ENCODE results near the gene KIRREL1. TPM values are rescaled to one million over a fixed set of nuclear protein-coding genes. Genes with fewer than 3 reads are reported as not detected.

Gene KIRREL1
- total RNA-seq, 2 donors from 2014 or later = 18.6 to 50.2 TPM

DNA sequence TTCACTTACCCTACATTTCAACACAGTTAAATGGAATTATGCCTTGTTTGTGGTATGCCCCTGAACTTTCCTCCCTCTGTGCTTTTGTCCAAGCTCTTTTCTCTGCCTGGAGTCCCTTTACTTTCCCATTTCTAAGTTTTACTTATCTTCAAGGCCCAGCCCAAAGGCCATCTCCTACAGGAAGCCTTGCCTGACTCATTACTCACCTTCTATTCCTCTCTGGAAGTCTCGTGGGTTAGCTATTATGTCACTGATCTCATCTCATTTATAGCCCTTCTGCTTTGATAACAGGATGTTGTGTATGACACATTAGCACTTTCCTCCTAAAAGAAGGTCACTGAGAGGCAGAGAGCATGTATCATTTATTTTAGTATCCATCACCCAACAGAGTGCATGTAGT lies 108.5 kb downstream of the KIRREL1 start:
- Histone ChIP-seq H3K9me3 (no peaks in the 10 kb centered on the region), H3K36me3 (no peaks in the 10 kb centered on the region), H3K27me3 (replicated peaks; ENCODE audit: insufficient read depth) (no peaks in the 10 kb centered on the region), H3K4me1 (replicated peaks) (no peaks in the 10 kb centered on the region), H3K4me3 (no peak overlapping the region), H3K27ac (no peak overlapping the region)
- TF ChIP-seq POLR2AphosphoS5 (IDR thresholded peaks at IDR 0.05) (no peak), POLR2A (IDR thresholded peaks at IDR 0.05) (no peak)
- no peak for DNase-seq (ENCODE audit: low spot score)
- 17% methylated on average over 1 of the region's 1 CpG for WGBS
- intact Hi-C loops (cut with DNase I) = no loop called here

DNA sequence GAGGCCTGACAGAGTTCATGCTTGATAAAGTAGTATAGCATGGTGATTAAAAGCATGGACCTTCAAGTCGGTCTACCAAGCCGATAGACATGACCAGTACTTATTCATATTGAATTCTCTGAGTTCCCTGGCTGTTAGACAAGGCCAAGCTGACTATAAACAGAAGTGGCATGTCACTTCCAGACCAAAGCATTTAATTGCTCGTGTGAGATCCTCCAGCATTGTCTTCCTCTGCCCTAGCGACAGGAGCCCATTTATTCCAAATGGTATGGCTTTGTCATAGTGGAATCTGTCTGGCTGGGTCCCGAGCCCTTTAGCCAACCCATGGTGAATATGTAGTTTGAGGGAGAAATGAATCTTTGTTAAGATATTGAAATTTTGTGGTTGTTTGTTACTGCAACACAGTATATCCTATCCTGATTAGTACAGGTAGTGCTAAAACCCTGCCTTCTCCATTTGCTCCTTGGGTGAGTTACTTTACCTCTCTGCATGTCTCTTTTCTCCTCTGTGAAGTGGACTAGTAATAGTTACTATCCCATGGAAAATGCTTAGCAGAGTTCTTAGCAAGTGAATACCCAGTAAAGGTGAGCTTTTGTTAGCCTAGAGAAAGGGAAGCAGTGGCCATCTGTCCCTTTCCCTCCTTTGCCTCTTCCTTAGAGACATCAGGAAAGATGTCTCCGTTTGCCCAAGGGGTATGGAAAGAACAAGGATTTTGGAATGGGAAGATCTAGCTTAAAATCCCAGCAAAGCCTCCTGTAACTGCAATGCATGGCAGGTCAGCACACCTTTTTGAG lies 109.6 kb downstream of the KIRREL1 start:
- H3K4me3 ChIP-seq = no peak overlapping the region
- no peaks in the 10 kb centered on the region for H3K36me3 ChIP-seq
- no peaks in the 10 kb centered on the region for H3K9me3 ChIP-seq
- WGBS = 71% methylated on average over 6 of the region's 6 CpGs
- TF ChIP-seq, protein P1, sequence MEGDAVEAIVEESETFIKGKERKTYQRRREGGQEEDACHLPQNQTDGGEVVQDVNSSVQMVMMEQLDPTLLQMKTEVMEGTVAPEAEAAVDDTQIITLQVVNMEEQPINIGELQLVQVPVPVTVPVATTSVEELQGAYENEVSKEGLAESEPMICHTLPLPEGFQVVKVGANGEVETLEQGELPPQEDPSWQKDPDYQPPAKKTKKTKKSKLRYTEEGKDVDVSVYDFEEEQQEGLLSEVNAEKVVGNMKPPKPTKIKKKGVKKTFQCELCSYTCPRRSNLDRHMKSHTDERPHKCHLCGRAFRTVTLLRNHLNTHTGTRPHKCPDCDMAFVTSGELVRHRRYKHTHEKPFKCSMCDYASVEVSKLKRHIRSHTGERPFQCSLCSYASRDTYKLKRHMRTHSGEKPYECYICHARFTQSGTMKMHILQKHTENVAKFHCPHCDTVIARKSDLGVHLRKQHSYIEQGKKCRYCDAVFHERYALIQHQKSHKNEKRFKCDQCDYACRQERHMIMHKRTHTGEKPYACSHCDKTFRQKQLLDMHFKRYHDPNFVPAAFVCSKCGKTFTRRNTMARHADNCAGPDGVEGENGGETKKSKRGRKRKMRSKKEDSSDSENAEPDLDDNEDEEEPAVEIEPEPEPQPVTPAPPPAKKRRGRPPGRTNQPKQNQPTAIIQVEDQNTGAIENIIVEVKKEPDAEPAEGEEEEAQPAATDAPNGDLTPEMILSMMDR (IDR thresholded peaks at IDR 0.05) = no peak
- TF ChIP-seq POLR2AphosphoS5 (IDR thresholded peaks at IDR 0.05) = no peak
- no peak for TF ChIP-seq POLR2A (IDR thresholded peaks at IDR 0.05)
- DNase-seq (ENCODE audit: low spot score) = no peak
- intact Hi-C loops (cut with DNase I) = no loop called here
- H3K4me1 ChIP-seq (replicated peaks) = no peaks in the 10 kb centered on the region
- no peak overlapping the region for H3K27ac ChIP-seq
- H3K27me3 ChIP-seq (replicated peaks; ENCODE audit: insufficient read depth) = no peaks in the 10 kb centered on the region

DNA sequence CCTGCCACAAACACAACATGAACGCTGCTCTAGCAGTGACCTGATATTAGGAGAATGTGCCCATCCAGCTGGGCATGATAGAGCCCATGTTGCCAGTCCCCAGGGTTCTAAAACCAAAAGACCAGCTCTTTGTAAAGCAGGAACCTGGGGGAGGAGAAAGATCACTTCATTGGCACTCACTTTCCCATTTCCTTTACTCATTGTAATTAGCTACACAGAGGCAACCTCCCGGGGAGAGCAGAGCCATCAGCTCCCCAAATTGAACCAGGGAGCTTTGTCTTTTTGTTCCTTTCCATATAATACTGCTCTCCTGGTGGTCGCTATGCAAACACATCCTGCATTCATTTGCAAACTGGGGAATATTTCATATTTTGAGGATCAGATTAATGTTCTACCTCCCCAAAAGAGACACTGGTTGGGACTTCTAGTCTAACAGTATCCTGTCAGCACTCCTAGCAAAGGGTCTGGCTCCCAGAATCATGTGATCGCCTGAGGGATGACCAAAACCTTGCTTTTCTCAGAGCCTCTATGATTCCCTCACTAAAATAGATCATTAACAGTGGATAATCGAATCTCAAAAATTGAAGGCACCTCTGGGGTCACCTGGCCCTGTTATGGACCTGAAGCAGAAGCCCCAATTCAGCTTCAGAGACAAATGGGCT lies 110.5 kb downstream of the KIRREL1 start:
- Histone ChIP-seq H3K27ac (no peak overlapping the region), H3K36me3 (no peaks in the 10 kb centered on the region), H3K9me3 (no peaks in the 10 kb centered on the region), H3K4me1 (replicated peaks) (no peaks in the 10 kb centered on the region), H3K27me3 (replicated peaks; ENCODE audit: insufficient read depth) (no peaks in the 10 kb centered on the region), H3K4me3 (no peak overlapping the region)
- 50% methylated on average over 5 of the region's 5 CpGs for WGBS
- TF ChIP-seq, protein P1 (IDR thresholded peaks at IDR 0.05) = no peak
- TF ChIP-seq POLR2AphosphoS5 (IDR thresholded peaks at IDR 0.05) (no peak), POLR2A (IDR thresholded peaks at IDR 0.05) (no peak)
- intact Hi-C loops (cut with DNase I) = no loop called here
- DNase-seq (ENCODE audit: low spot score) = no peak

DNA sequence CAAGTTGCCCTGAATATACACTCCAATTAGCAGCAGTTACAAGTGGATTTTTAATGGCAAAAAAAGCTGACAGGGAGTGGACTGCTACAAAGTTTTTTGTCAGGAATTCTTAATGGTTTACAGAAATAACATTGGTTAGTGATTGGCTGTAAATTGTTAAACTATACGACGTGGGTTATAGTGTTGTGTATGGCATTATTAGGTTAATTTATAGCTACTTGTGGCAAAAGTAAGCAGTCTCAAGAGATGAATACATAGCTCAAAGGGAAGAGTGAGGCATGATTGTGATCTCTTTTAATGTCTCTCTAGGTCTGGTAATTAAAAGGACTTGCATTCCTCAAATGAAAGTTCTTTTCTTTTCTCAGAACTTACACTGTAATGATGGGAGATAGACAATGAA lies 111.4 kb downstream of the KIRREL1 start:
- TF ChIP-seq POLR2AphosphoS5 (IDR thresholded peaks at IDR 0.05) = no peak
- TF ChIP-seq, protein P1 (IDR thresholded peaks at IDR 0.05) = no peak
- no peak for TF ChIP-seq POLR2A (IDR thresholded peaks at IDR 0.05)
- no peaks in the 10 kb centered on the region for H3K27me3 ChIP-seq (replicated peaks; ENCODE audit: insufficient read depth)
- no peak overlapping the region for H3K4me3 ChIP-seq
- no peaks in the 10 kb centered on the region for H3K9me3 ChIP-seq
- H3K27ac ChIP-seq = no peak overlapping the region
- H3K36me3 ChIP-seq = no peaks in the 10 kb centered on the region
- intact Hi-C loops (cut with DNase I) = no loop called here
- DNase-seq (ENCODE audit: low spot score) = no peak
- 22% methylated on average over 2 of the region's 2 CpGs for WGBS
- no peaks in the 10 kb centered on the region for H3K4me1 ChIP-seq (replicated peaks)

DNA sequence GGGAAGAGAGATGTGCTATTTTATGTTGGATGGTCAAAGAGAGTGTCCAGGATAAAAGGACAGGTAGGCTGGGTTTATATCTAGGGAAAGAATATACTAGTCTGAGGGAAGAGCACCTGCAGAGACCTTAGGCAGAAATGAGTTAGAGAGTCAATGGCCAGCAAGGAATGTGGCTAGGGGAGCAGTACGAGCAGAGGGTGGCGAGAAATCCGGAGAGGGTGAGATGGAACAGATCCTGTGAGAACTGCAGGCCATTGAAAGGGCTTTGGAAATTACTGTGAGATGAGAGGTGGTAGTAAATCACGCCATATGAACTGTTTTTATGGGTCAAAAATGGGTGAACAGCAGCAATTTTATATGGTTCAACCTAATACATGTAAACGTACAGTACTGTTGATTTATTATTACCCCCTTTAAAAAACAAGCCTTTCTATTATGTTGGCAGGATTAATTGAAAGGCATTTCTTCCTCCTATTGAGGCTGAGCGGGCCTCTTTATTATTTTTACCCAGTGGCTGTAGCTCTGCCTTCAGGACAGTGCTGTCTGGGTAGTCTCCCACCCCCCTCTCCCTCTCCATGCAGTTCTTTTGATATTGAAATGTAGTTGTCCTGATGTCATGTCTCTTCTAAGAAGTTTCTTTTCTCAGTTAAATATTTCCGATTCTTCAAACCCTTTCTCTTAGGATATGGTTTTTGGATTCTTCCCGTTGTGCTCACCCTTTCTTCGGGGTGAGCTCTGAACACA lies 112.1 kb downstream of the KIRREL1 start:
- no peak for DNase-seq (ENCODE audit: low spot score)
- H3K27me3 ChIP-seq (replicated peaks; ENCODE audit: insufficient read depth) = no peaks in the 10 kb centered on the region
- no peak overlapping the region for H3K27ac ChIP-seq
- no peaks in the 10 kb centered on the region for H3K9me3 ChIP-seq
- no peaks in the 10 kb centered on the region for H3K4me1 ChIP-seq (replicated peaks)
- 51% methylated on average over 9 of the region's 9 CpGs for WGBS
- H3K36me3 ChIP-seq = no peaks in the 10 kb centered on the region
- TF ChIP-seq, protein P1 (IDR thresholded peaks at IDR 0.05) = no peak
- no peak for TF ChIP-seq POLR2A (IDR thresholded peaks at IDR 0.05)
- TF ChIP-seq POLR2AphosphoS5 (IDR thresholded peaks at IDR 0.05) = no peak
- intact Hi-C loops (cut with DNase I) = no loop called here
- H3K4me3 ChIP-seq = no peak overlapping the region
